ENCODE data around the gene DBI. TPM values are rescaled to one million over a fixed set of nuclear protein-coding genes. Genes with fewer than 3 reads are reported as not detected.
"Not testable (repeated sequence)": the region's sequence is repeated elsewhere in the genome, so short reads cannot be mapped to it uniquely, and the experiment has no call there.

The DBI gene
- polyA plus RNA-seq, 4 donors: 234 to 281 (median 238) TPM

DNA sequence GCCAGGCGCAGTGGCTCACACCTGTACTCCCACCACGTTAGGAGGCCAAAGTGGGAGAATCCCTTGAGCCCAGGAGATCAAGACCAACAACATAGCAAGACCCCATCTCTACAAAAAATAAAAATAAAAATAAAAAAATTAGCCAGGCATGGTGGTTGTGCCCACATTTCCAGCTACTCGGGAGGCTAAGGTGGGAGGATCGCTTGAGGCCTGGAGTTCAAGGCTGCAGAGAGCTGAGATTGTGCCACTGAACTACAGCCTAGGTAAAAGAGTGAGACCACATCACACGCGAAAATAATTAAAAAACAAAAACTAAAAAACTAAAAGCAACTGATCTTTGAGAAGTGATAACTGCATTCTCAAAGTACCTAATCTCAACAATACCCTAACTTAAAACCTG is 2.0 kb upstream of the DBI start:
- DNase-seq (ENCODE audit: low read depth in 4 of 4, low spot score in 2 of 4): no peak

DNA sequence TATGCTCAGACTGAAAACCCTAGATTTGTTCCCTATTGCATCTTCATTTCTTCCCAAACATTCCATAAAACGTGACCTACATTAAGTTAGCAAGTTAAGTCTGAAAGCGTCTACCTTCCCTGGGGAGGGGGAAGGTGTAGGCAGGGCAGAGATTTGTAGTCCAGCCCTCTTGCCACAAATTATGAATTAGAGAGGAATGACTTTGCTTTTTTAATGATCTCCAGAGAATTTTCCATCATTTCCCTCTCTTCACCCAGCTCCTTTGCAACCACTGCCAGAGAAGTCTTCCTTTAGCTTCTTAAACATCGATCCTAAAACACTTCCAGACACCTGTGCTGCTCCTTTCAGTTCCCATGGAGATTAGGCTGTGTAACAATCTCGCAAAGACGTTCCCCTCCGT is 1.3 kb upstream of the DBI start:
- DNase-seq (ENCODE audit: low read depth in 4 of 4, low spot score in 2 of 4): no peak

DNA sequence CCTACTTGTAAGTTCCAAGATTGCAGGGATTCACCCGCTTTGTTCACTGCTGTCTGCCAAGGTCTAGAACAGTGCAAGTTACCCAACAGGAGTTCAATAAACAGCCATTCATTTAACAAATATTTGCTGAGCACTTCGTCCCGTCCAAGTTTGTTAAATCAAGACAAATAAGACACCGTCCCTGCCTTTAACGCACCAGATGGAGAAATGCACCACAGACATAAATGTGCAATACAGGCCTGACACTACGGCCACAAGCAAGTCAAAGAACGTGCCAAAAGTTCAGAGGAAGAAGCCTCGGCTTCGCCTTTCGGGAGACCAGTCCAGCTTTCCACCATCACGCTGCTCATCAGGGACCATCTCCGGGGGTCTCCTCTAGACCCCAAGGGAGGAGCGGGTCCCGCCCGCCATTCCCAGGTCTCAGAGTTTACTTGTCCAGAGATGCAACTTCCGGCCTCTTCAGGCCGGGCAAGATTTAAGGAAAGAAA is 572 bp upstream of the DBI start:
- peak in 1 of 4 donors; percentile 34 for DNase-seq (ENCODE audit: low read depth in 4 of 4, low spot score in 2 of 4)

DNA sequence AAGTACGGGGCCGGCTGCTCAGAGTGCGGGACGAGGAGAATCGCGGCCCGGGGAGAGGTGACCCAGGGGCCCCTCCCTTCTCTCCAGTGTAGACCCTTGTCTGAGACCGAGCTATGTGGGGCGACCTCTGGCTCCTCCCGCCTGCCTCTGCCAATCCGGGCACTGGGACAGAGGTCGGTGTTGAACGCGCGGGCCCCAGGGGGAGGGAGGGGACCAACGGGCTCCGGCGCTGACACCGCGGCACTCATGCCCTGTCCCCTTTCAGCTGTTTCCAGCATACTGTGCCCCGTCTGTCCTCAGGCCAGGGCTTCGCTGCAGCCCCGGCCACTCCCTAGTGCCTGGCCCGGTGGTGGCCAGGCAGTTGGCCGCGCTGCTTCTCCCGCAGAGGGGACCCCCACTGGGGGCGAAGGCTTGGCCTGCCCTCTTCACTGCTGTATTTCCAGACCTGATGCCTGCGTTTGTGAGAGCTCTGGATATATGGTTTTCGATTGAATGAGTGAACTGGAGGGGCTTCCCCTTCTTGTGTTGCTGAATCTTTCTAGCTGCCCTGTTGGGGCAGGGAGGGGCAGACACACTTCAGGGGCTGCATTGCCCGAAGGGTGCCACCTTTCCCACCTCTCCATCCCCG is 809 bp downstream of the DBI start:
- no peak for DNase-seq (ENCODE audit: low read depth in 4 of 4, low spot score in 2 of 4)

DNA sequence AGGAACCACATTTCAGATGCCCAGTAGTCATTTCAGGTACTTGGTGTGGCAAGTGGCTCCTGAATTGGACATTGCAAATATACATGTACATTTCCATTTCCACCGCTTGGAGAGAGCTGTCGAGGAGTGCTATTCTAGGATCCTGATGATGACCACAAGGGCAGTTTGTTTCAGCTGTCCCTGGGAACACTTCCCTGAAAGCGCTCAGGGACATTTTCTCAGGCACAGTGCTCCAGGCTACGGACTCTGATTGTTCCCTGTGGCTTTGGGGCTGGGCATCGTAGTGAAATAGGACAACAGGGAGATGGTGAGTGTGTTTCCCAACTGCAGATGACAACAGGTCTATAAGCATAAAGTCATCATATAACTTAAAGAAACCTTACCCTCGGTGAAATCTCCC is 3.1 kb downstream of the DBI start:
- no peak for DNase-seq (ENCODE audit: low read depth in 4 of 4, low spot score in 2 of 4)

DNA sequence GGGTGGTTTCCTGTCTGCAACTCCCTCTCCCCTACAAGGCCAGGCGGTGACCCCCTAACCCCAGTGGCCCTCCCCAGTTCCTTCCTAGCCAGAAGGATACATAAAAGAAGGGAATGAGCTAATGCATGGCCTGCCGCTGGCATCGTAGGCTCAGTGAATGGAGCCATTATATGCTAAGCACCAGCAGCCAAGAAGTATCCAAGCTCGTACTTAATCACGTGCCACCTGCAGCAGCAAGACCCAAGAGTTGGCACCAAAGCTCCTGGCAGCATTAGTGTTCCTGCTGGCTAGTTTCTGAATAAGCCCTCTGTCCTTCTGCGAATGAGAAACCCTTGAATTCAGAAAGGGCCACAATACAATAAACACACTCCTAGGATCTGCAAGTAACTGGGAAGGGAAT is 4.3 kb downstream of the DBI start:
- DNase-seq (ENCODE audit: low read depth in 4 of 4, low spot score in 2 of 4): no peak

DNA sequence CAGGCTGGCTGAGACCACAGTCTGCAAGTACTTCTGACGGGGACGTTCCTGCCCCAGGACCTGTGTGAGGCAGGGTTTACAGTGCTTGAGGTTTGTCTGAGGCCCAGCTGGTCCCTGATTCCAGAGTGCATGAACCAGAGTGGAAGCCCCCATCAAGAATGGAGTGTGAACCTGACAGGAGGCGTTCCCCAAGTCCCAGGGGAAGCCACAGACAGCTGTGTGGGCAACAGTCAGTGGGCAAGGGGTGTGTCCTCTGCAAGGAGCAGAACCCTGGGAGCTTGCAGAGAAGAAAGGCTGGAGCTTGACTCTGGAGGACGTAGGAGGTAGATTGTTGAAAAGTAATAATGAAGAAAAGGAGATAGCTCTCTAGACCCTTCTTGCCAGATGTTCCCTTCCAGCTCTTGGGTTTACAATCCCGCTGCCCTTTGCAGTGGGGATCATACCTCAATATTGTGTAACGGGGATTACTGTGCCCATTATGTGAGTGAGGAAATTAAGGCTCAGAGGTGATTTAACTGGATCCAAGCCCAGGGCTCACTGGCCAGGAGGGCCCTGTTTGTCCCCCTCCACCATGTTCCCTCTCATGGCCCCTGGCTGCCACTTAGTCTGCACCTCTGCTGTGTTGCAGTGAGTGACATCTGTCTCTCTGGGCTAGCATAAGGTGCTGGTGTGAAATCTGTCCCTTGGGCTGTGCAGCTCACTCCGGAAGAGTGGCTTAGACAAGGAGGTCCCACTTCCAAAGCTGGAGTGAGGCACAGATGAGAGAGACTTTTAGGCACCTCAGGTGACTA is 6.2 kb downstream of the DBI start:
- no peak for DNase-seq (ENCODE audit: low read depth in 4 of 4, low spot score in 2 of 4)

DNA sequence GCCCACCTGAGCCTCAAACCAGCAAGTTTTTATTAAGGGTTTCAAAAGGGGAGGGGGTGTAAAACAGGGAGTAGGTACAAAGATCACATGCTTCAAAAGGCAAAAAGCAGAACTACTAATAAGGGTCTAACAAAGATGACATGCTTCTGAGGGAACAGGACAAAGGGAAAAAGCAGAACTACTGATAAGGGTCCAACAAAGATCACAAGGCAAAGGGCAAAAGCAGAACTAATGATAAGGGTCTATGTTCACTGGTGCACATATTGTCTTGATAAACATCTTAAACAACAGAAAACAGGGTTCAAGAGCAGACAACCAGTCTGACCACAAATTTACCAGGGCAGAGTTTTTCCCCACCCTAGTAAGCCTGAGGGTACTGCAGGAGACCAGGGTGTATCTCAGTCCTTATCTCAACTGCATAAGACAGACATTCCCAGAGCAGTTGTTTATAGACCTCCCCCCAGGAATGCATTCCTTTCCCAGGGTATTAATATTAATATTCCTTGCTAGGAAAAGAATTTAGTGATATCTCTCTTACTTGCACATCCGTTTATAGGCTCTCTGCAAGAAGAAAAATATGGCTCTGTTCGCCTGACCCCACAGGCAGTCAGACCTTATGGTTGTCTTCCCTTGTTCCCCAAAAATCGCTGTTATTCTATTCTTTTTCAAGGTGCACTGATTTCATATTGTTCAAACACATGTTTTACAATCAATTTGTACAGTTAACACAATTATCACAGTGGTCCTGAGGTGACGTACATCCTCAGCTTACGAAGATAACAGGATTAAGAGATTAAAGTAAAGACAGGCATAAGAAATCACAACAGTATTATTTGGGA is 7.3 kb downstream of the DBI start:
- DNase-seq (ENCODE audit: low read depth in 4 of 4, low spot score in 2 of 4): not testable (repeated sequence)

DNA sequence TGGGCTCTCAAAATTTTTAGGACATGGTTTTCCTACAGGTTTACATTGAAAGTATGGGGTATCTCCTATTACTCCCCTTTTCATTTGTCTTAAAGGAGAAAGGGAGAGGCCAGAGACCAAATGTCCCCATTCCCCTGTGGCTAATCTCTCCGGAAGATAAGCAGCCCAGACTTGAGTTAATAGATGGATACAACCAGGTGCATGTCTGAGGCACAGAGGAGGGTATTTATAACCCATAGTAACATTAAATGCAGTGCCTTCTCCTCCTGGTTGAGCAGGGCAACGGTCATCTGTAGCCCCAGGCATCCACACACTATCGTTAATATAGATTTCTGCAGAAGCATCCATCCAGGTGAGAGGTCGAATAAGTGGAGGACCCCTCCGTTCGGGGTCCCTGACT is 9.6 kb downstream of the DBI start:
- not testable (repeated sequence) for DNase-seq (ENCODE audit: low read depth in 4 of 4, low spot score in 2 of 4)

DNA sequence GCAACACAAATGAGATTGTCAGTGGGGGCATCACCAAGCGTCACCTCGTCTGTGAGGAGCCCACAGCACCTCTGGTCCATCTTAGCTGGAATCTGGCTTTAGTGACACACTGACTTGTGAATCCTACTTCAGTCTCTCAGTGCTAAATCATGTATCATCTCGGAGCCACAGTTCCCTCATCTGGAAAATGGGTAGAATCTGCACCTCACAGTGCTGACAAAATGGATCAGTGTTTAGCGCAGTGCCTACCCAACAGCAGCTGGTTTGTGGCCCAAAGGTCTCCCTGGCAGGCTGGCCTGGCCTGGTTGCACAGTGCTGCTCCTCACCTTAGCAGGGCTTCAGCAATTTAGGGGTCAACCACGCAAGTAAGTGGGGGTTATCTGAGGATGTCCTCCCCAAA is 10.0 kb downstream of the DBI start:
- DNase-seq (ENCODE audit: low read depth in 4 of 4, low spot score in 2 of 4): no peak

DNA sequence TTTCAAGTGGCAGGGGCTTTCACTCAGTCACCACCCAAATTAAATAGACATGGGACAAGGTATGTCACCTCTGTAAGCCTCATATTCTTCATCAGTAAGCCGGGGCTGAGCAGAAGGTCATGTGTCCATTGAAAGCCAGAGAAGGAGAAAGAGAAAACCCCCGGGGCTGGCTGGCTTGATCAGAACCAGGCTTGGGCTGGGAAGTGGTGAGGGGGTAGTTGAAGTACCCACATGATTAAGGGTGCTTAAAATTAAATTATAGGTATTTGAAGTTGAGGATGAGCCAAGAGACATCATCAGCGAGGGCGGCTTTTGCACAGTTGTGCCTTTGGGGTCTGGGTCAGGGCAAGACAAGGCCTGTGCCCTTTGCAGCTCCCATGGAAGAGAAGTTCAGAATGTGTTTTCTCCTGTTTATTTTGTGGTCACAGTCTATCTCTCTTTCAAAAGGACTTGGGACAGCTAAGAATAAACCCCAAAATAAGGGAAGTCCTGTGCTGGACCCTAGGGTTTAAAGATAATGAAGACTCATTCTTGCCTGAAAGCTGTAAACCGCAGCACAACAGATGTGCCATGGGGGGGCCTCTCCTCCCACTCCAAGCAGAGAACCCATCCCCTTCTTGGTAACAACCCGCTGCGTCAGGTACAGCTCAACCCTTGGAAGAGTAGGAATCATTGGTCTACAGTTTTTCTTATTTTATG is 10.7 kb downstream of the DBI start:
- no peak for DNase-seq (ENCODE audit: low read depth in 4 of 4, low spot score in 2 of 4)

DNA sequence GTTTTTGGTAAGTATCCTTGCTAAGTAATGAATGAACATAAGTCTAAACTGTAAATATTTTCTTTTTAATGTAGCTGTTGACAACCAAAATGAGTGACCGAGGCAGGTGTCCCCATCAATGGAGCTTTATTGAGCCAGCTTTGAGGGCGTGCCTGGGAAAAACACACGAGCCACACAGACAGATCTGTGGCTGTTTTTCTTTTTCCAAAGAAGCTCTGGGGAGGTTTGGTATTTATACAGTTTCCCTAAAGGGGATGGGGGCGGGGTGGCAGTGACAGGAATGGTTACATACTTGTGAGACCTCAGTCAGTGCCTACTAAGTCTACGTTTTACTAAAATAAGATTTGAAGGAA is 11.2 kb downstream of the DBI start:
- no peak for DNase-seq (ENCODE audit: low read depth in 4 of 4, low spot score in 2 of 4)

DNA sequence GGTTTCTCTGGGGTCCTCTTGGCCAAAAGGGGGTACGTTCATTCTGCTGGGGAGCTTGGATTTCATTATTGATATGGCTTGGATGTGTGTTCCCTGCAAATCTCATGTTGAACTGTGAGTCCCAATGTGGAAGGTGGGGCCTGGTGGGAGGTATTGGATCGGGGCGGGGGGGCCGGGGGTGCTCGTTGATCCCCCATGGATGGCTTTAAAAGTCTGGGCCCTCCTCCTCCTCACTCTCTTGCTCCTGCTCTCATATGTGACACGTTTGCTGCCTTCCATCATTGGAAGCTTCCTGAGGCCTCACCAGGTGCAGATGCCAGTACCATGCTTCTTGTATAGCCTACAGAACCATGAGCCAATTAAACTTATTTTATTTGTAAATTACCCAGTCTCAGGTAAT is 11.8 kb downstream of the DBI start:
- no peak for DNase-seq (ENCODE audit: low read depth in 4 of 4, low spot score in 2 of 4)

DNA sequence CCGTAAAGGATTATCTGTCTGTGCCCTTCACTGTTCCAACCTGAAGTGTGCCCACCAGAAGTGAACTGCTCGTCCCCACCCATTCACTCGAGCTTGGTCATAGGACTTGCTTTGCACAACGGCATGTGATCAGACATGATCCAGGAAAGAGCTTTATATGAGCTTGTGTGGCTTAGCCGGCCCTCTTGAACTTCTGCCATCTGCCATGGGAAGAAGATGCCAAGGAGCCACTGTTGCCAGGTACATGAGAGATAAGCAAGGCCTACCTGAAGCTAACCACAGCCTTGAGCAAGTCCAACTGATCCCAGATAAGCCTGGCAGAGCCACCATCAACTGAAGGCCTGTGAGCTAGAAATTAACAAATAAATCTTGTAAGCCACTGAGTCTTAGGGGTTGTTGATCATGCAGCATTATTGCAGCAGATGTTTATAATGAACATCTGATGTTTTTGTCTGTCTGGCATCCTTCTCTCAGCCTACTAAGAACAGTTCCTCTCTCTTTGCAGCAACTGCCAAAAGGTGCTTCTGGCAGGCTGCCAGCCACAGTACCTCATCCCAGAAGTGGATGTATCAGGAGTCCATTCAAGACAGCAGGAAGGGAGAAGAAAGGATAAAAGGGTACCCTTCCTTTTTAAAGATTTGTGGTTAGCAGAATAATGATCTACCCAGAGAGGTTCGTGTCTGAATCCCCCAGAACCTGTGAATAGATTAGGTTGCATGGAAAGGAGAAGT is 16.8 kb downstream of the DBI start:
- no peak for DNase-seq (ENCODE audit: low read depth in 4 of 4, low spot score in 2 of 4)

DNA sequence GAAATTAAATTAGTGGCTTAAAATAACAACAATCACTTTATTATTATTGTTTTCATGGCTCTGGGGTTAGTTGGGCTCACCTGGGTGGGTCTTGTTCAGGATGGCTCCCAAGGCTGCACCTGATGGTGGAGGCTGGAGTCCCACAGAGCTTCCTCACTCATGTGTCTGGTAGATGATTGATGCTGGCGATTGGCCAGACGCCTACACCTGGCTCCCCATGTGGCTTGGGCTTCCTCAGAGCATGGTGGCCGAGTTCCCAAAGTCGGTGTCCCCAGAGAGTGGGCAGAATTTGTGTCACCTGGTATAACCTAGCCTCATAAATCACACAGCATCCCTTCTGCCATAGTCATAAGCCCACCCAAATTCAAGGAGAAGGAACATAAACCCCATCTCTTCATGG is 18.2 kb downstream of the DBI start:
- no peak for DNase-seq (ENCODE audit: low read depth in 4 of 4, low spot score in 2 of 4)

DNA sequence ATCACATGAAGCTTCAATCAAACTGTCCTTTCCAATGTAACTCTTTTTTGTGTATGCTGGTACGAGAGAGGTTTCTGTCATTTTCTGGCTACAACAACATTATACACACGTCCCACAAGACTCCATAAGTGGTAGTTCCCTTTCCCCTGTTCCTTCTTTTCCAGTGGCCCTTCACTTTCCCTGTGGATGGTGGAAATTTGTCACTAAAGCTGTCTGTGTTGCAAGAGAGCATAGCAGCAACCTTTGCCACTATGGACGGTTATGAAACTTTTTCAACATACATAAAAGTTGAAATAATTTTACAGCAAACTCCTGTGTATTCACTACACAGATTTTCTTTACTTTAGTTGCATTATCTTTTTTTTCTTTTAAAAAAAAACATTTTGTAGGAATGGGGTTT is 18.7 kb downstream of the DBI start:
- DNase-seq (ENCODE audit: low read depth in 4 of 4, low spot score in 2 of 4): no peak

DNA sequence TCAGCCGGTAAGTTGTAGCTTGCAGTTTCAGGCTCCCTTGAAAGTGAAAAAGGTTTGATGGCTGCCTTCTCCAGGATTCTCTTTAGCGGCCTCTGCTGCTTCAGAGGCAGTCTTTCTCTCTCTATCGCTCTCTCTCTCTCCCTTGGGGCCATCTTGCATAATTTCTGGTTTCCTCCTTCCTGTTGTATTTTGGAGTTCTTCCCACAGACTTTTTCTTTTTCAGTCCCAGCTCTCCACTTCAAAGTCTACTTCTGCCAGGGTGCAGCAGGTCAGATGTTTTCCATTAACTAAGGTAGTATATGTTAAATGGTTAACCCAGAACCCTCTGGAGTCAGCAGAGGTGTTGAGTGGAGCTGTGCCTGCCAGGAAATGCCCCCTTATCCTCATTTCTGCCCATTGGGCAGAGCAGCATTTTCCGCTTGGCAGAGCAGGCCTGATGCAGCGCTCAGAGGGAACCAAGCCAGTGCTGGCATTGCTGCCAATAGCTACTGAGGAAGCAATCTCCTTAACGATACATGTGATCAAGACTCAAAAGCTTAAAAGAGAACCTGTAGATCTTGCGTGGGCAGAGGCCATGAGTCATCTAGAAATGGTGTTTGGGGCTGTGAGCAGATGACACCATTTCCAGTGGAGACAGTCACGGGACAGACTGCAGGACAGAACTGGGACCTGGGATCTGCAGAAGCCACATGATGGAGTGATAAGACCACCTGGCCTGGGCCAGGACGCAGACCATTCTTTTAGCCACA is 20.8 kb downstream of the DBI start:
- DNase-seq (ENCODE audit: low read depth in 4 of 4, low spot score in 2 of 4): no peak

DNA sequence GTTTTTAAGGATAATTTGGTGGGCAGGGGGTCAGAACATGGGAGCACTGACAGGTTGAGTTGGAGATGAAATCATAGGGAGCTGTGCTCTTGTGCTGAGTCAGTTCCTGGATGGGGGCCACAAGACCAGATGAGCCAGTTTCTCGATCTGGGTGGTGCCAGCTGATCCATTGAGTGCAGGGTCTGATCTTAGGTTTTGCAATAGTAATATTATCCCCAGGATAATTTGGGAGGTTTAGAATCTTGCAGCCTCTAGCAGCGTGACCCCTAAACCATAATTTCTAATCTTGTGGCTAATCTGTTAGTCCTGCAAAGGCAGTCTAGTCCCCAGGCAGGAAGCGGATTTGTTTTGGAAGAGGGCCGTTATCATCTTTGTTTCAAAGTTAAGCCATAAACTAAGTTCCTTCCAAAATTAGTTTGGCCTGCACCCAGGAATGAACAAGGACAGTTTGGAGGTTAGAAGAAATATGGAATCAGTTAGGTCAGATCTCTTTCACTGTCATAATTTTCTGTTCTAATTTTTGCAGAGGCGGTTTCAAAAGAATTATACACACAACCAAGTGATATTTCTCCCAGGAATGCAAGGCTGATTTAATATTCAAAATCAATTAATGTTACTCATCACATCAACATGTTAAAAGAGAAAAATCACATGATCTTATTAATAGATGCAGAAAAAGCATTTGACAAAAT is 23.0 kb downstream of the DBI start:
- DNase-seq (ENCODE audit: low read depth in 4 of 4, low spot score in 2 of 4): no peak

Data from left renal cortex interstitium (tissue), 4 donors.